Stimulated activated CD4-positive, alpha-beta T cell treated with anti-CD3 and anti-CD28 coated beads, TNF-alpha, amount 100 ng/mL, for 48 hours (primary cell): ENCODE results near the gene ZNF790.
"Not testable (repeated sequence)": the region's sequence is repeated elsewhere in the genome, so short reads cannot be mapped to it uniquely, and the experiment has no call there.

Source experiments
- DNase-seq, 3 donors: peaks; one replicate each; pipeline ENCODE4 v3.0.0-alpha.2; 2020; ENCODE audit warnings: low read depth in 3 of 3

ZNF790 gene

DNA sequence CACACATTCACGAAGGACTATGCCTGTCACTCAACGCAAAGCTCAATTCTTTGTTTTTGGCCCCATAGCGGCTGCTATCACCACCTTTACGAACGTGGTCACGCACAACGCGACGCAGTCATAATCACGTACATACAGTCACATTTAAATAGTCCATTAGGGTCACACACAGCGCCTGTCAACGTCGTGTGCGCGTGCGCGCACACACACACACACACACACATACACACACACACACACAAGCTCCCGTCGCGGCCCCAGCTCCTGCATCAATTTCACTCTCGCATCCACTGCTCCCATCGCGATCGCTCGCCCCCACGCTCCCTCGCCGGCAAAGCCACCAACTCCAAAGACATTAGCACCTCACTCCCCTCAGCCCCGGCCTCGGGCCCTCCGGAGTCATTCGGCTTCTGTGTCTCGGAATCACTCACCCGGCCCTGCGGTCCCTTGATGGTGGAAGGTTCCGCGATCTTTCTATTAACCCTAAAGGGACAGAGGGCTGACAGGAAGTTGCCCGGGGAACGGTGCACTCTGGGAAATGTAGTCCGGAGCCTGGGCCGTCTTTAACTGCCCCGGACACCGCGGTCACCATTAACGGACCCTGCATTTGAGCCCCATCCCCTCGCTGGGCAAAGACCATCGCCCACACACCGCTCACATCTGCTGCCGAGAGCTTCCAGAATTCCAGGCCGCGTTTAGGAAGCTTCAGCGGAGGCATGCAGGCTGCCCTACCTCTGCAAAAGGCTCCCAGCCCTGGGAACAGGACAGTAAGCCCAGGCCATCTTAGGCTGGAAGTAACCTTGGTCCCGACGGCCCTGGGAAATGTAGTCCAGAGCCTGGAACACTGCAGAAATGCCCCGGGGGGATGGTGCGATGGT is at the start of gene ZNF790:
Gene ZNF790, minus strand, starts transcription at position 482 of the 878 bp plus-strand sequence. CDS start 12,768 bp downstream, outside the sequence.
- peak; percentile 59 to 81 (median 71) for DNase-seq

DNA sequence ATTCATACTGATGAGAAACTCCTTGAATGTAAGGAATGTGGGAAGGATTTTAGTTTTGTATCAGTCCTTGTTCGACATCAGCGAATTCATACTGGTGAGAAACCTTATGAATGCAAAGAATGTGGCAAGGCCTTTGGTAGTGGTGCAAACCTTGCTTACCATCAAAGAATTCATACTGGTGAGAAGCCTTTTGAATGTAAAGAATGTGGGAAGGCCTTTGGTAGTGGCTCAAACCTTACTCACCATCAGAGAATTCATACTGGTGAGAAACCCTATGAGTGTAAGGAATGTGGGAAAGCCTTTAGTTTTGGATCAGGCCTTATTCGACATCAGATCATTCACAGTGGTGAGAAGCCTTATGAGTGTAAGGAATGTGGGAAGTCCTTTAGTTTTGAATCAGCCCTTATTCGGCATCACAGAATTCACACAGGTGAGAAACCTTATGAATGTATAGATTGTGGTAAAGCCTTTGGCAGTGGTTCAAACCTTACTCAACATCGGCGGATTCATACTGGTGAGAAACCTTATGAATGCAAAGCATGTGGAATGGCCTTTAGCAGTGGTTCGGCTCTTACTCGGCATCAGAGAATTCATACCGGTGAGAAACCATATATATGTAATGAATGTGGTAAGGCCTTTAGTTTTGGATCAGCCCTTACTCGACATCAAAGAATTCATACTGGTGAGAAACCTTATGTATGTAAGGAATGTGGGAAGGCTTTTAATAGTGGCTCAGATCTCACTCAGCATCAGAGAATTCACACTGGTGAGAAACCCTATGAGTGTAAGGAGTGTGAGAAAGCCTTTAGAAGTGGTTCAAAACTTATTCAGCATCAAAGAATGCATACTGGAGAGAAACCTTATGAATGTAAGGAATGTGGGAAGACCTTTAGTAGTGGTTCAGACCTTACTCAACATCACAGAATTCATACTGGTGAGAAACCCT is 39.1 kb upstream of the ZNF790 start:
- DNase-seq = no peak

DNA sequence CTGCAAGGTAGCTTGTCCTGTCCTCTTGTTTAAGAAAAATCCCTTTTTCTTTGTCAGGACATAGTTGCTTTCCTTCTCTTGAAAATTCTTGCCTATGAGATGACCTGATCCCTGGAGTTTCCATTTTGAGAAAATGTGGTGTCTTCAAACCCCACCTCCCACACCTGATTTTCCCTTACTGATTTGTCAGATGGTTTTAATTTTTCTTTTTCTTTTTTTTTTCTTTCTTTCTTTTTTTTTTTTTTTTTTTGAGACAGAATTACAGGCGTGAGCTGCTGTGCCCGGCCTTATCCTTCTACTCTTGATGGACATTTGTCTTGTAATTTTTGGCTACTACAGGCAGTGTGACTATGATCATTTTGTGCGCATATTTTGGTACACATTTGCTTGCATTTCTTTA is 13.7 kb upstream of the ZNF790 start:
- no peak for DNase-seq

DNA sequence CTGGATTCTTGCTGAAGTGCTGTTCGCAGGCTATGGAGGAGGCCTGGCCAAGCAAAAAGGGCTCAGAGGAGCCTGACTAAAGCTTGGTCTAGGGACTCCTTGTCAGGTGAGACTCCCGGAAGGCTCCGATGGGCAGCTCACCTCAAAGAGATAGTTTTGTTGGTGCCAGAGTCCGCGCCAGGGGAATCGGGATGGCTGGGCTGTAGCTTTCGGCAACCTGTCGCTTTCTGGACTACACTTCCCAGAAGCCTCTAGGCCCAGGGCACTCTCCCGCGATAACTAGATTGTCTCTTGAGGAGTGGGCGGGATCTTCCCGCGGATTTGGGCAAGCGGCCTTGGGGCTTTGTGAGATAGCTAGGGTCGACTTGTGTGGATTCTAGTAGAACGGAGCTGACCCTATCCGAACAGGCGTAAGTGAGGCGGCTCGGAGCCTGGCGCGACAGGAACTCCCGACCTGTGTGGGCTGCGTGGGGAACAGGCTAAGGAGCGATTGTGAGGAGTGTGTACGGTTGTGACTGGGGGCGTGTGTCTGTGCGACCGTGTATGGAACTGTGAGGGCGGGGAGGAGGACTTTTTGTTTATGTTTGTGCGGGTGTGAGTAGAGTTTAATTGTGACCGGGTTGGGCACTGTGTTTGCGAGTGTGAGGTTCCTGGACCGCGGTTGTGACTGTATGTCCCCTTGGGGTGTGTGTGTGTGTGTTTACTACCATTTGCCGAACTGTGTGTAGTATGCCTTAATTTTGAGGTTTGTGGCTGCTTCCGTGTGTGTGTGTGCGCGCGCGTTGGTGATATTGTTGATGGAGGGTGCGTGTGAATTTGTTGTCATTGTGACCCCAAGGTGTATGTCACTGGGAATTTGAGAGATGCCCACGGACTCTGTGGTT is 12.6 kb upstream of the ZNF790 start, which contains the start of gene ZNF345:
Gene ZNF345, plus strand, starts transcription at position 318 of the 884 bp plus-strand sequence. CDS start 25,955 bp downstream, outside the sequence.
- DNase-seq = peak; percentile 66 to 80 (median 70)

DNA sequence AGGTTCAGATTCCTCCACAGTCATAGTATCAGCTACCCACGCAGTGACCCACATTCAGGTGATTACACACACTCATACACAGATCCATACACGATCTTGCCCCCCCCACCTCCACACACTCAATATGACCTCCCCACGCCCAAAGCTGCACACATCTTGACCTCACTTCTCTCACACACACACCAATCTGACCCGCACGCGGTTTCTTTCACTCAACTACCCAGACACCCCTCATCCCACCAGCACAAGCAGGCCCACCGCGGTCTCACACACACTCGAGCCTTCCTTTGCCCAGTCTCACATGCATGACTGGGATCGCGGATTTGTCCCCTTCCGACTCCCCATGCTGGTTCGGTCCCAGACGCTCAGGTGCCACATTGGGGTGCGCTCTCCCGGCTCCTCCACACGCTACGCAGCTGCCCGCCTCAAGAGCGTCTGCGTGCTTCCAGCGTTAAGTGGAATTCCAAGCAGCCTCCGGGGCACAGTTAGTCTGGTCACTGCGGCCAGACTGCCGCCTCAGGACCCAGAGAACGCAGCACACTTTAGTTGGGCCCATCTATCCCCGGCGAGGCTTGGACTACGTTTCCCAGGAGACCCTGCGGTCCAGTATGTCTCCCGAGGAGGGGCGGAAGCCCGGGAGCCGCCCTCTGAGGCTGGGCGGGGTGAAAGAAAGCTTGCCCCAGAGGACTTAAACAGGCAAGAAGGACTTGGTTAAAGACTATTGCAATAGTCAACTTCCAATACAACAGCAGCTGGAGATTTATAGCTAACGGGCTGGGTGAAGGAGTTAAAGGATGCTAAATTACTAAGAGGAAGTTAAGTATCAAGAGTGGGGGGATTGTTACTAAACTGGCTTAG is 11.7 kb upstream of the ZNF790 start:
- DNase-seq = peak; percentile 71 to 87 (median 80)

DNA sequence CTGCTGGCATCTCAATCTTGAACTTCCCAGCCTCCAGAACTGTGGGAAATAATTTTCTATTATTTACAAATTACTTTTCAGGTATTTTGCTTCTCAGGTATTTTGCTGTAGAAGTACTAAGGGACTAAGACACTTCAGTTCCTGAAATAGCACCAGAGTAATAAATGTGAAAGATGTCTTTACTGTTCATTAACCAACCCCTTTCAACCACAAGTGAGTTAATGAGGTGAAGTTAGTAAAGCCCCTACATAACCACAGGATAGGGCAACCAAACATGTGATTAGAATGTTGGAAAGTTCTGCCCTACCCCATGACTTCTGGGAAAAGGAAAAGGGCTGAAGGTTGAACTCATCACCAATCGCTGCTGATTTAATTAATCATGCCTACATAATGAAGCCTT is 9.8 kb upstream of the ZNF790 start:
- no peak for DNase-seq

DNA sequence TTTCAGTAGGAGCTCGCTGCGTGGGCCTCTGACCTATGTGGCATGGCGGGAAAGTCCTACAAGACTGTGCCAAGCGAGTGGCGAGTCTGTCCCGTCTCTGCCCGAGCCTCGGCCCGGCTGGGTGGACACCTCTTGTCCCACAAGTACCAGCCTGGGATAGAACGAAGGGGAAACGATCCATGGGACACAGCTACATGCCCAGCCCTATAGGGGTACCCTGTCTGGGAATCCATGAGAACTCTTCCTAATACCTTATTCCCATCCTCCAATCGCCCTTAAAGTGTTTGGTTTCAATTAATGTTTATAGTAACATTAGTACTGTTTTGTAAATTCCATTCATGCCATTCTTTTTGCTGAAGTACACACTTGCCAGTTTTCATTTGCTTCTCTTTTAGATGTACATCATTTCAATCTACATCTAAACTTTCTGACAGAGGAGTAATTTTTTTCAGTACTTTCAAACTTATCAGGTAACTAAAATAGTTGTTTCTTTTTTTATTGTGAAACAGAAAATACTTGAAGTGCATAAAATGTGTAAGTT is 667 bp upstream of the ZNF790 start:
- DNase-seq = no peak

DNA sequence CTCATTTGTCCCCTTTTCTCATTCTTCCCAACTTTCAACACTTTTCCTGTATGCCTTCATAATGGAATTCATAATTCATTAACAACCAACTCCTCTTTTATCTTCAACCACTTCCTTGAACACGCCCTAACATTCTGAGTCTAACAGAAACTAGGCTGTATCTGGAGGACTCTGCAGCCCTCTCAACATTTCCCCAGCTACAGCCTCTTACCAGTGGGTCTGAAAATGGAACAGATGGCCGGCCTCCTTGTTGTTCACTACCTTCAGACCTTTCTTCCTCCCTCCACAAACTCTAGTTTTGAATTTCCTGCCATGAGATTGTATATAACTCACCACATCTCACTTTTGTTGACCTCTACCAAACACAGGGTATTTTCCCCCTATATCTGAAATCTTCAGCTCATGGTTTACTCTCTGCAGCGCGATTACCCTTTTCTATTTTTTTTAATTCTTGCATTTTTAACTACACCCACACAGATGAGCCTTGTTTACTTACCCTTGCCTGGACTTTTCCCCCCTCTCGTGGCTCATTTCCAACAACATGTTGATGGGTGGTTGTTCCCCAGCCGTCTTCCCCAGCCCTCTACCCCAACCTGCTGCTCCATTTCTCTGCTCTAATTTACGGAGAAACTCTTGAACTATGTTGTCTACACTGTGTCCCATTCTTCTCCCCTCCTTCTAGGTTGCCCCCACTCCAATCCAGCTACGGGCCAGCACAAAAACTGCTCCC is 846 bp downstream of the ZNF790 start:
- DNase-seq = no peak

DNA sequence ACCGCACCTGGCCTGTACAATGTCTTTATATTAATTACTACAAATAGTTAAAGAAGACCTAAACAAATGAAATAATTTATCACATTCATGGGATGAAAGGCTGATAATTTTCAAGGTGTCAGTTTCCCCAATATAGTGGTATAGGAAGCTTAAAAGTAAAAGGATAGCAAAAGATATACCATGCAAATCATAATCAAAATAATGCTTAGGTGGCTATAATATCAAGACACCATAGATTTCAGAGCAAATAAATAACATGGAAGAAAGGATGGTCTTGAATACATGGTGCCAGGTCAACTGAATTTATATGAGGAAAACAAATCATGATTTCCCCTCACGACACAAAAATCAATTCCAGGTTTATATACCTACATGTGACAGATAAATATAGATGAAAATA is 4.8 kb downstream of the ZNF790 start:
- no peak for DNase-seq

DNA sequence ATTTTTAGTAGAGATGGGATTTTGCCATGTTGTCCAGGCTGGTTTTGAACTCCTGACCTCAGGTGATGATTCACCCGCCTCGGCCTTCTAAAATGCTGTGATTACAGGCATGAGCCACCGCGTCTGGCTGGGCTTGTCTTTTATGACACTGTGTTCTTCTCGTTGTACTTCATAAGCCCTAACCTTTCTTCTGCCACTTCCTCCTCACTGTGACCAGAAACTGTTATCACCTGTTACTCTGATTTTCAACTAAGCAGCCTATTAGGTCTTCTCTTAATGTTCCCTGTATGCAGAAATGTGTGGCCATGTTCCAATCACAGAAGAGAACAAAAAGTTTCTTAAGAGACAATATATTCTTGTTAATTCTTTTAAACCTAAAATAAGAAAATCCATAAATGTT is 16.4 kb downstream of the ZNF790 start:
- DNase-seq = no peak

DNA sequence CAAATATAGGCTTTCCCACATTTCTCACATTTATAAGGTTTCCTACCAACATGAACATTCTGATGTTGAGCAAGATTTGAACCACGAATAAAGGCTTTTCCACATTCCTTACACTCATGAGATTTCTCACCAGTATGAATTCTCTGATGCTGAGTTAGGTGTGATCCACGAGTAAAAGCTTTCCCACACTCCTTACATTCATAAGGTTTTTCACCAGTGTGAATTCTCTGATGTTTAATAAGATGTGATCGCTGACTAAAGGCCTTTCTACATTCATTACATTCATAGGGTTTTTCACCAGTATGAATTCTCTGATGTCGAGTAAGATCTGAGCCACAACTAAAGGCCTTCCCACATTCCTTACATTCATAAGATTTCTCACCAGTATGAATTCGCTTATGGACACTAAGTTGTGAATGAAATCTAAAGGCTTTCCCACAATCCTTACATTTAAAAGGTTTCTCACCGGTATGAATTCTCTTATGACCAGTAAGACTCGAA is 19.0 kb downstream of the ZNF790 start:
- DNase-seq = no peak

DNA sequence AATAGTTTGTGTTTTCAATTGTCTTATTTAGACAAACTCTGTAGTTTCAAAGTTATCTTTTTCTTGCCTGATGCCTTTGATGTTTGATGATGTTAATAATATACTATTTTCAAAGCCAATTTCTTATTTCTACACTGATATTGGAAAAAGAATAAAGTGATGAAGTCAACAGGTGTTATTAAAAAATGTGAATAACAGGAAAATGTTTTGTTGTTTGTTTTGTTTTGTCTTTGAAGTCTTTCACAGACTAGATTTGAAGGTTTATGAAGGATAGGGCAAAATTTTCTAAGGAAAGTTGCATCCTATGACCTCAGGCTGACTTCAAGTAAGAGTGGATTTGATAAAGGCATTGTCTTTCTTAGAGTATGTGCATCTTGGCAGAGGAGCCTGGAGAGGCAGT is 31.2 kb downstream of the ZNF790 start:
- DNase-seq = no peak

DNA sequence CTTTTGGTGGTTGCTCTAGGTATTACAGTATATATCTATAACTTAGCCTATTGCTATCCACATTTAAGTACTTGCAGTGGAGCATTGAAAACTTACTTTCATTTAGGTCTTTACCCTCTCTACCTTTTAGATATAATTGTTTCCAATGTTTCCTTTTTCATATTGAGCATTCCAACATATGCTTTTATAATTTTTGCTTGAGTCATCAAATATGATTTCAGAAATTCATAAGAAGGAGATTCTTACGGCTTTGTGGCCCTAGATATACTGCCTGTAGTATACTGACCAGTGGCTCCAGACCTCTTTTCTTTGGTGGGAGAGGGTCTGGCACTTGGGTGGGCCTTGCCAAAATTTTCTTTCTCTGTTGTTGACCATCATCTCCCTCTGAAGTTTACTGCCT is 32.8 kb downstream of the ZNF790 start:
- DNase-seq = no peak

DNA sequence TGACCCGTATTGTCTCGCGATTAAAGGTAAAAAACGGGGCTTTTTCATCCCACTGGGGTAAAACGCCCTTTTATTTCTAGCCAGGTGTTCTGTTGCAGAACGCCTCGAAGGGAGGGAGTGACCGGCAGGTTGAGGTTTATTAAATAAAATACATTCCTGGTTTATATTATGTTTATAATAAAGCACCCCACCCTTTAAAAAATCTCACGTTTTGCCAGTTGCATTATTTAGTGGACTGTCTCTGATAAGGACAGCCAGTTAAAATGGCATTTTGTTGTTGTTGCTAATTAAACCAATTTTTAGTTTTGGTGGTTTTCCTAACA is 40.4 kb downstream of the ZNF790 start:
- no peak for DNase-seq

DNA sequence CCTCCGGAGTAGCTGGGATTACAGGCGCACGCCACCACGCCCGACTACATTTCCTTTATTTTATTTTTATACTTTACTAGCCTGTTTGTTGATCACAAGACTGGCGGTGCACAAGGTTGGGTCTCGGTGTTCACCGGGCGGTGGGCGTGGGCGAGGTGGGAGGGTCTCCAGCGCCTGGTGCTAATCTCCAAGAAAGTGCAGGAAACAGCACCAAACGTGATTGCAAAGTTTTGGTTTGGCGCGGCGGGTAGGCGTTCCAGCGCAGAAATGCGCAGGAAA is 41.5 kb downstream of the ZNF790 start:
- DNase-seq = peak in 1 of 3 donors; percentile 19

DNA sequence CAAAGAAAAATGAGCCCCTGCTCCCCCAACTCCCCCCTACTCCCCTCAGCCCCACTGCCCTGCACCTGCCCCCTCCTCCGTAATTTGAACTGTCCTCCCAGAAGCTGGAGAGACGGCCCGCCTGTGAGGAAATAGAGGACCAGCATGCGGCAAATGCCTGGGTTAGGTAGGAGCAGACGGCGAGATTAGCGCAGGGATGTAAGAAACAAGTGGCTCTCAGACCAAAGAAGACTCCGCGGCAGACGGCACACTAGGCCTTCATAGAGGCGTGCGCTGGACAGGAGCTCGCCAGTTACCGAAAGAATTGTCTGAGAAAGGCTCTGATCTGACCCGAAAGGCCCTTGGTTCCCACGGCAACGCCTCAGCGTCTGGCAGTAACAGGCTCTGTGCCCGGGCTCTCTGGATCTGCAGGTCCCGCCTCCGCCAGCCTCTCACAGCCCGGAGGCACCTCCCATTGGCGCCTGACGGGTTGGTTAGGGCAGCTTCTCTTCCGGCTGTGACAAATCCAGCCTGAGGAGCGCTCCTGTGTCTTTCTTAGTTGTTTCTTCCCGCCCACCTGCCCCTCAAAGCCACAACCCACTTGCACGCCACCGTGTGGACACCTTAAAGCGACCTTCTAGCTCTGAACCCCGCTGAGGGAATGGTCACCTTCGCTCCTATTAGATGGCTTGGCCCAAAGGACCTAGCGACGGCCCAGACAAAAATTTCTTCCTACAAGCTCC is 46.6 kb downstream of the ZNF790 start:
- not testable (repeated sequence) for DNase-seq

DNA sequence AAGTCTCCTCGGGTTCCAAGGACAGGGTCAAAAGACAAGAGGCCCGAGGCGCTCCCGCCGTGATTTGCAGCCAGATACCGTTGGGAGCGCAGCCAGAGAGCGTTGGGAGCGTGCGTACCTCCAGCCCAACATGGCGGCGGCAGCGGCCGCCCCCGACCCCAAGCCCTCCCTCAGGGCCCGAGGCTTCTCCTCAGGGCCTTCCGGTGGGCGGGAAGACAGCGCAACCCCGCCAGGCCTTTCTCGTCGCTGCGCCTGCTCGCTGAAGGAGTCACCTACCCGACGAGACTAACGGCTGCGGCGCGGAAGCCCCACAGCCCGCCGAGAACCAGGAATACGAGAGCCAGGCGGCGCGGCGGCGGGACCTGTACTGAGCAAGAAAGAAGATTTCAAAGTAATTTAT is 62.4 kb downstream of the ZNF790 start:
- no peak for DNase-seq

DNA sequence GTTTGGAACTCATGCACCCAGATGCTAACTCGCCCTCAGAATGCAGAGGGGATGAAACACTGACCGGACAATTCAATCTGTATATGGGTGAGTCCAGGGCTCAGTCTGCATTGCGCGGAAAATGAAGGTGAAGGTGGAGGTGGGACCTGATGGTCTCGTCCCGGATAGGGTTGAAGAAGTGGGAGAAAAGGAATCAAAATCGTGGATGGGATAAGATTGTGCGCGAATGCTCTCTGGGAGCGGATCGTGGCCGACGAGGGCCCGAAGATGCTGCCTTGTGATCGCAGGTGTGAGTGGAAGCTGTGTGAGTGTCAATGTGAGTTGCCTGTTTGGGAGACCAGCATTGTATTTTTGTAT is 65.0 kb downstream of the ZNF790 start:
- DNase-seq = no peak
